ENCODE results near the gene KIF13A.

GRCh38 chr6:17901493-17901892 lies 85.9 kb downstream of the KIF13A start:
- TF ChIP-seq CTCF (conservative IDR thresholded peaks at IDR 0.05; ENCODE audit: low read depth in 2 of 2) = no peak
- no peak for TF ChIP-seq EZH2 (IDR thresholded peaks at IDR 0.05; ENCODE audit: low read depth, unreplicated experiment)
- TF ChIP-seq EZH2phosphoT487 (IDR thresholded peaks at IDR 0.05; ENCODE audit: unreplicated experiment) = no peak
- TF ChIP-seq POLR2AphosphoS5 (IDR thresholded peaks at IDR 0.05; ENCODE audit: low read depth) = no peak

Data from GM23338 (cell line).